GM23338 (cell line): ENCODE results near the gene PTPRN2. TPM values are rescaled to one million over a fixed set of nuclear protein-coding genes. Genes with fewer than 3 reads are reported as not detected.

Experiments
- ATAC-seq: fragments of 200-7000 bp; cut with Tn5 transposase; 3 replicates; pipeline ENCODE4 v1.9.1; 2020
- DNase-seq: peaks from one replicate; pipeline ENCODE4 v3.0.0-alpha.2; 2015; ENCODE audit warnings: low spot score
- H2AFZ ChIP-seq: fragments of 200-600 bp; sonication (generic); 2 replicates; pipeline ENCODE4 v1.8.0; 2016; ENCODE audit warnings: antibody characterized with exemption, mild to moderate bottlenecking, moderate library complexity
- H3F3A ChIP-seq: fragments of 200-600 bp; sonication (generic); replicated peaks from 2 replicates; pipeline ENCODE4 v1.8.0; 2017; ENCODE audit warnings: antibody characterized with exemption, mixed run types, low read depth
- H3K27ac ChIP-seq: fragments of 200-600 bp; sonication (generic); 2 replicates; pipeline ENCODE4 v1.6.1; 2016; ENCODE audit warnings: low read depth
- H3K27me3 ChIP-seq: fragments of 200-600 bp; sonication (generic); 2 replicates; pipeline ENCODE4 v1.8.0; 2016; ENCODE audit warnings: mild to moderate bottlenecking, mixed run types, moderate library complexity; ENCODE audit not compliant: insufficient read depth
- H3K36me3 ChIP-seq: fragments of 200-600 bp; sonication (generic); 2 replicates; pipeline ENCODE4 v1.8.0; 2016; ENCODE audit warnings: mild to moderate bottlenecking; ENCODE audit not compliant: insufficient read depth
- H3K4me1 ChIP-seq: fragments of 200-600 bp; sonication (generic); 2 replicates; pipeline ENCODE4 v1.8.0; 2016; ENCODE audit warnings: mild to moderate bottlenecking, moderate library complexity; ENCODE audit not compliant: insufficient read depth
- H3K4me2 ChIP-seq: fragments of 200-600 bp; sonication (generic); 2 replicates; pipeline ENCODE4 v1.7.1; 2017; ENCODE audit warnings: mixed run types
- H3K4me3 ChIP-seq: fragments of 200-600 bp; sonication (generic); 2 replicates; pipeline ENCODE4 v1.6.1; 2016; ENCODE audit warnings: mixed run types
- H3K79me2 ChIP-seq: fragments of 200-600 bp; sonication (generic); replicated peaks from 2 replicates; pipeline ENCODE4 v1.8.0; 2017; ENCODE audit warnings: mild to moderate bottlenecking; ENCODE audit not compliant: insufficient read depth
- H3K9me2 ChIP-seq: fragments of 200-600 bp; sonication (generic); 2 replicates; pipeline ENCODE4 v1.8.0; 2017; ENCODE audit not compliant: insufficient read depth
- H4K20me1 ChIP-seq: fragments of 200-600 bp; sonication (generic); replicated peaks from 2 replicates; pipeline ENCODE4 v1.8.0; 2017; ENCODE audit warnings: mild to moderate bottlenecking; ENCODE audit not compliant: insufficient read depth
- H3K27ac Mint-ChIP-seq: 2 replicates; pipeline ENCODE4 v1.8.0; 2020; ENCODE audit warnings: inconsistent platforms, mild to moderate bottlenecking, moderate library complexity, mixed read lengths
- H3K27me3 Mint-ChIP-seq: 3 replicates; pipeline ENCODE4 v1.8.0; 2022; ENCODE audit warnings: low read depth, mild to moderate bottlenecking, moderate library complexity, mixed read lengths, inconsistent platforms; ENCODE audit not compliant: insufficient read depth, poor library complexity
- H3K36me3 Mint-ChIP-seq: 3 replicates; pipeline ENCODE4 v1.8.0; 2021; ENCODE audit warnings: low read depth, mild to moderate bottlenecking, inconsistent platforms, moderate library complexity, mixed read lengths
- H3K4me1 Mint-ChIP-seq: 3 replicates; pipeline ENCODE4 v1.8.0; 2020; ENCODE audit warnings: mild to moderate bottlenecking, inconsistent platforms, mixed read lengths
- H3K4me3 Mint-ChIP-seq: 3 replicates; pipeline ENCODE4 v1.8.0; 2021; ENCODE audit warnings: moderate library complexity, mild to moderate bottlenecking, inconsistent platforms, mixed read lengths
- H3K9me3 Mint-ChIP-seq: 3 replicates; pipeline ENCODE4 v1.8.0; 2020; ENCODE audit warnings: moderate library complexity, mild to moderate bottlenecking, inconsistent platforms, mixed read lengths
- CREB1 ChIP-seq: fragments of 250-450 bp; sonication (Bioruptor Pico); IDR thresholded peaks from 2 replicates; pipeline ENCODE4 v1.5.0; 2020; ENCODE audit warnings: low read depth, mild to moderate bottlenecking, moderate library complexity
- EZH2 ChIP-seq: fragments of 200-600 bp; sonication (generic); IDR thresholded peaks from one replicate; pipeline ENCODE4 v1.8.0; 2017; ENCODE audit warnings: antibody characterized with exemption, mild to moderate bottlenecking, low read depth; ENCODE audit not compliant: unreplicated experiment
- EZH2phosphoT487 ChIP-seq: fragments of 200-600 bp; sonication (generic); IDR thresholded peaks from one replicate; pipeline ENCODE4 v1.8.1; 2018; ENCODE audit warnings: antibody characterized with exemption; ENCODE audit not compliant: unreplicated experiment
- JUNB ChIP-seq: IDR thresholded peaks from one replicate; pipeline ENCODE4 v1.6.1; 2016; ENCODE audit warnings: antibody characterized with exemption; ENCODE audit not compliant: unreplicated experiment
- POLR2AphosphoS5 ChIP-seq: IDR thresholded peaks from 2 replicates; pipeline ENCODE4 v1.6.1; 2016; ENCODE audit warnings: antibody characterized with exemption, low read depth
- STAT1 ChIP-seq: IDR thresholded peaks from one replicate; pipeline ENCODE4 v1.6.1; 2016; ENCODE audit warnings: antibody characterized with exemption; ENCODE audit not compliant: unreplicated experiment
- ZNF114 ChIP-seq: fragments of 250-450 bp; sonication (Bioruptor Pico); IDR thresholded peaks from 2 replicates; pipeline ENCODE4 v1.5.0; 2020; ENCODE audit warnings: mild to moderate bottlenecking, moderate library complexity
- ZNF331 ChIP-seq: fragments of 250-450 bp; sonication (Bioruptor Pico); IDR thresholded peaks from 2 replicates; pipeline ENCODE4 v1.5.0; 2020; ENCODE audit warnings: low read depth, mild to moderate bottlenecking, moderate library complexity
- polyA plus RNA-seq: library from polyadenylated mRNA; unstranded; fragments of >200 nt; fragmentation: Nextera tagmentation; extraction: Ambion mirVana; gene quantifications from 2 replicates; pipeline ENCODE4 v1.2.1, GENCODE V29; 2016
- total RNA-seq: library from RNA; depleted of rRNA; stranded (reverse); fragments of >200 nt; shearing (Covaris generic); gene quantifications from 2 replicates; pipeline ENCODE4 v1.2.3, GENCODE V29; 2014
- TF ChIP-seq, protein P1 (sequence below): fragments of 250-450 bp; sonication (Bioruptor Pico); IDR thresholded peaks from 2 replicates; pipeline ENCODE4 v1.5.0; 2020; ENCODE audit warnings: mild to moderate bottlenecking, moderate library complexity
- TF ChIP-seq, protein P2 (sequence below), 2 experiments: fragments of 200-600 bp in 1 of 2; sonication (generic) in 1 of 2; conservative IDR thresholded peaks; 2 replicates each; pipeline versions ENCODE4 v1.5.1 to v1.6.1; 2016 to 2017; ENCODE audit warnings: antibody characterized with exemption in 2 of 2, low read depth in 2 of 2, mild to moderate bottlenecking in 2 of 2, moderate library complexity in 1 of 2
- TF ChIP-seq, protein P3 (sequence below): IDR thresholded peaks from one replicate; pipeline ENCODE4 v1.6.1; 2018; ENCODE audit warnings: antibody characterized with exemption; ENCODE audit not compliant: unreplicated experiment
- TF ChIP-seq, protein P4 (sequence below): IDR thresholded peaks from 2 replicates; pipeline ENCODE4 v1.6.1; 2016; ENCODE audit warnings: antibody characterized with exemption

Gene PTPRN2
- total and polyA plus RNA-seq, 2 experiments from 2014 or later: 0.87 to 4.0 TPM

DNA sequence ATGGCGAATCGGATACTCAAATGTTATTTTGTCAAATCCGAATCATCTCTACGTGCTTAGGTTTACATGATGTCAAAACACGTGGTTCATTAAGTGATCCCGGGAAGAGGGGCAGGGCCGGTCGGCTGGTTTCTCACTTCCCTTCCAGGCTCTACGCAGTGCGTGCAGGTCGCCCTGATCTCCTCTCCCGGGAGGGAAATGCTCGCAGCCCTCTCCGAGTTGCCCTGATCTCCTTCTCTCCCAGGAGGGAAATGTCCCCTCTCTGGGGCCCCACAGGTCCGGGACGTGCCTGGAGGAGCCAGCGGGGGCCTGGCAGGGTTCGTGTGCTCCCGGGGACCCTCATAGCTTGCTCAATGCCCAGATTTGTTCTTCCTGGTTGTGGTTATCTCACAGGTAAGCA lies 1048.1 kb downstream of the PTPRN2 start:
- Histone ChIP-seq H3K79me2 (no peaks in the 10 kb centered on the region), H3K36me3 (no peaks in the 10 kb centered on the region), H3K4me3 (no peak overlapping the region), H3K4me1 (no peaks in the 10 kb centered on the region), H3F3A (no peaks in the 10 kb centered on the region), H3K4me2 (no peak overlapping the region), H2AFZ (no peak overlapping the region), H3K27ac (no peak overlapping the region), H3K9me2 (no peaks in the 10 kb centered on the region), H3K27me3 (no peaks in the 10 kb centered on the region), H4K20me1 (no peaks in the 10 kb centered on the region)
- Mint-ChIP-seq H3K36me3 (peaks cover 35% of the 10 kb centered on the region), H3K27me3 (peaks cover 6% of the 10 kb centered on the region), H3K4me1 (no peaks in the 10 kb centered on the region), H3K9me3 (peaks cover 94% of the 10 kb centered on the region), H3K4me3 (no peak overlapping the region), H3K27ac (no peak overlapping the region)
- DNase-seq (no peak), ATAC-seq (no peak)
- no peak for TF ChIP-seq JUNB
- no peak for TF ChIP-seq CREB1 (CRISPR knock-in tag)
- no peak for TF ChIP-seq ZNF114 (CRISPR knock-in tag)
- TF ChIP-seq, protein P1, sequence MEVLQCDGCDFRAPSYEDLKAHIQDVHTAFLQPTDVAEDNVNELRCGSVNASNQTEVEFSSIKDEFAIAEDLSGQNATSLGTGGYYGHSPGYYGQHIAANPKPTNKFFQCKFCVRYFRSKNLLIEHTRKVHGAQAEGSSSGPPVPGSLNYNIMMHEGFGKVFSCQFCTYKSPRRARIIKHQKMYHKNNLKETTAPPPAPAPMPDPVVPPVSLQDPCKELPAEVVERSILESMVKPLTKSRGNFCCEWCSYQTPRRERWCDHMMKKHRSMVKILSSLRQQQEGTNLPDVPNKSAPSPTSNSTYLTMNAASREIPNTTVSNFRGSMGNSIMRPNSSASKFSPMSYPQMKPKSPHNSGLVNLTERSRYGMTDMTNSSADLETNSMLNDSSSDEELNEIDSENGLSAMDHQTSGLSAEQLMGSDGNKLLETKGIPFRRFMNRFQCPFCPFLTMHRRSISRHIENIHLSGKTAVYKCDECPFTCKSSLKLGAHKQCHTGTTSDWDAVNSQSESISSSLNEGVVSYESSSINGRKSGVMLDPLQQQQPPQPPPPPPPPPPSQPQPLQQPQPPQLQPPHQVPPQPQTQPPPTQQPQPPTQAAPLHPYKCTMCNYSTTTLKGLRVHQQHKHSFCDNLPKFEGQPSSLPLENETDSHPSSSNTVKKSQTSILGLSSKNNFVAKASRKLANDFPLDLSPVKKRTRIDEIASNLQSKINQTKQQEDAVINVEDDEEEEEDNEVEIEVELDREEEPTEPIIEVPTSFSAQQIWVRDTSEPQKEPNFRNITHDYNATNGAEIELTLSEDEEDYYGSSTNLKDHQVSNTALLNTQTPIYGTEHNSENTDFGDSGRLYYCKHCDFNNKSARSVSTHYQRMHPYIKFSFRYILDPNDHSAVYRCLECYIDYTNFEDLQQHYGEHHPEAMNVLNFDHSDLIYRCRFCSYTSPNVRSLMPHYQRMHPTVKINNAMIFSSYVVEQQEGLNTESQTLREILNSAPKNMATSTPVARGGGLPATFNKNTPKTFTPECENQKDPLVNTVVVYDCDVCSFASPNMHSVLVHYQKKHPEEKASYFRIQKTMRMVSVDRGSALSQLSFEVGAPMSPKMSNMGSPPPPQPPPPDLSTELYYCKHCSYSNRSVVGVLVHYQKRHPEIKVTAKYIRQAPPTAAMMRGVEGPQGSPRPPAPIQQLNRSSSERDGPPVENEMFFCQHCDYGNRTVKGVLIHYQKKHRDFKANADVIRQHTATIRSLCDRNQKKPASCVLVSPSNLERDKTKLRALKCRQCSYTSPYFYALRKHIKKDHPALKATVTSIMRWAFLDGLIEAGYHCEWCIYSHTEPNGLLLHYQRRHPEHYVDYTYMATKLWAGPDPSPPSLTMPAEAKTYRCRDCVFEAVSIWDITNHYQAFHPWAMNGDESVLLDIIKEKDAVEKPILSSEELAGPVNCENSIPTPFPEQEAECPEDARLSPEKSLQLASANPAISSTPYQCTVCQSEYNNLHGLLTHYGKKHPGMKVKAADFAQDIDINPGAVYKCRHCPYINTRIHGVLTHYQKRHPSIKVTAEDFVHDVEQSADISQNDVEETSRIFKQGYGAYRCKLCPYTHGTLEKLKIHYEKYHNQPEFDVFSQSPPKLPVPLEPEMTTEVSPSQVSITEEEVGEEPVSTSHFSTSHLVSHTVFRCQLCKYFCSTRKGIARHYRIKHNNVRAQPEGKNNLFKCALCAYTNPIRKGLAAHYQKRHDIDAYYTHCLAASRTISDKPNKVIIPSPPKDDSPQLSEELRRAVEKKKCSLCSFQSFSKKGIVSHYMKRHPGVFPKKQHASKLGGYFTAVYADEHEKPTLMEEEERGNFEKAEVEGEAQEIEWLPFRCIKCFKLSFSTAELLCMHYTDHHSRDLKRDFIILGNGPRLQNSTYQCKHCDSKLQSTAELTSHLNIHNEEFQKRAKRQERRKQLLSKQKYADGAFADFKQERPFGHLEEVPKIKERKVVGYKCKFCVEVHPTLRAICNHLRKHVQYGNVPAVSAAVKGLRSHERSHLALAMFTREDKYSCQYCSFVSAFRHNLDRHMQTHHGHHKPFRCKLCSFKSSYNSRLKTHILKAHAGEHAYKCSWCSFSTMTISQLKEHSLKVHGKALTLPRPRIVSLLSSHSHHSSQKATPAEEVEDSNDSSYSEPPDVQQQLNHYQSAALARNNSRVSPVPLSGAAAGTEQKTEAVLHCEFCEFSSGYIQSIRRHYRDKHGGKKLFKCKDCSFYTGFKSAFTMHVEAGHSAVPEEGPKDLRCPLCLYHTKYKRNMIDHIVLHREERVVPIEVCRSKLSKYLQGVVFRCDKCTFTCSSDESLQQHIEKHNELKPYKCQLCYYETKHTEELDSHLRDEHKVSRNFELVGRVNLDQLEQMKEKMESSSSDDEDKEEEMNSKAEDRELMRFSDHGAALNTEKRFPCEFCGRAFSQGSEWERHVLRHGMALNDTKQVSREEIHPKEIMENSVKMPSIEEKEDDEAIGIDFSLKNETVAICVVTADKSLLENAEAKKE (CRISPR knock-in tag): no peak
- TF ChIP-seq, protein P2, sequence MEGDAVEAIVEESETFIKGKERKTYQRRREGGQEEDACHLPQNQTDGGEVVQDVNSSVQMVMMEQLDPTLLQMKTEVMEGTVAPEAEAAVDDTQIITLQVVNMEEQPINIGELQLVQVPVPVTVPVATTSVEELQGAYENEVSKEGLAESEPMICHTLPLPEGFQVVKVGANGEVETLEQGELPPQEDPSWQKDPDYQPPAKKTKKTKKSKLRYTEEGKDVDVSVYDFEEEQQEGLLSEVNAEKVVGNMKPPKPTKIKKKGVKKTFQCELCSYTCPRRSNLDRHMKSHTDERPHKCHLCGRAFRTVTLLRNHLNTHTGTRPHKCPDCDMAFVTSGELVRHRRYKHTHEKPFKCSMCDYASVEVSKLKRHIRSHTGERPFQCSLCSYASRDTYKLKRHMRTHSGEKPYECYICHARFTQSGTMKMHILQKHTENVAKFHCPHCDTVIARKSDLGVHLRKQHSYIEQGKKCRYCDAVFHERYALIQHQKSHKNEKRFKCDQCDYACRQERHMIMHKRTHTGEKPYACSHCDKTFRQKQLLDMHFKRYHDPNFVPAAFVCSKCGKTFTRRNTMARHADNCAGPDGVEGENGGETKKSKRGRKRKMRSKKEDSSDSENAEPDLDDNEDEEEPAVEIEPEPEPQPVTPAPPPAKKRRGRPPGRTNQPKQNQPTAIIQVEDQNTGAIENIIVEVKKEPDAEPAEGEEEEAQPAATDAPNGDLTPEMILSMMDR (conservative IDR thresholded peaks at IDR 0.05; ENCODE audit: low read depth in 2 of 2): no peak
- TF ChIP-seq POLR2AphosphoS5: no peak
- TF ChIP-seq STAT1: no peak
- no peak for TF ChIP-seq EZH2
- TF ChIP-seq, protein P3, sequence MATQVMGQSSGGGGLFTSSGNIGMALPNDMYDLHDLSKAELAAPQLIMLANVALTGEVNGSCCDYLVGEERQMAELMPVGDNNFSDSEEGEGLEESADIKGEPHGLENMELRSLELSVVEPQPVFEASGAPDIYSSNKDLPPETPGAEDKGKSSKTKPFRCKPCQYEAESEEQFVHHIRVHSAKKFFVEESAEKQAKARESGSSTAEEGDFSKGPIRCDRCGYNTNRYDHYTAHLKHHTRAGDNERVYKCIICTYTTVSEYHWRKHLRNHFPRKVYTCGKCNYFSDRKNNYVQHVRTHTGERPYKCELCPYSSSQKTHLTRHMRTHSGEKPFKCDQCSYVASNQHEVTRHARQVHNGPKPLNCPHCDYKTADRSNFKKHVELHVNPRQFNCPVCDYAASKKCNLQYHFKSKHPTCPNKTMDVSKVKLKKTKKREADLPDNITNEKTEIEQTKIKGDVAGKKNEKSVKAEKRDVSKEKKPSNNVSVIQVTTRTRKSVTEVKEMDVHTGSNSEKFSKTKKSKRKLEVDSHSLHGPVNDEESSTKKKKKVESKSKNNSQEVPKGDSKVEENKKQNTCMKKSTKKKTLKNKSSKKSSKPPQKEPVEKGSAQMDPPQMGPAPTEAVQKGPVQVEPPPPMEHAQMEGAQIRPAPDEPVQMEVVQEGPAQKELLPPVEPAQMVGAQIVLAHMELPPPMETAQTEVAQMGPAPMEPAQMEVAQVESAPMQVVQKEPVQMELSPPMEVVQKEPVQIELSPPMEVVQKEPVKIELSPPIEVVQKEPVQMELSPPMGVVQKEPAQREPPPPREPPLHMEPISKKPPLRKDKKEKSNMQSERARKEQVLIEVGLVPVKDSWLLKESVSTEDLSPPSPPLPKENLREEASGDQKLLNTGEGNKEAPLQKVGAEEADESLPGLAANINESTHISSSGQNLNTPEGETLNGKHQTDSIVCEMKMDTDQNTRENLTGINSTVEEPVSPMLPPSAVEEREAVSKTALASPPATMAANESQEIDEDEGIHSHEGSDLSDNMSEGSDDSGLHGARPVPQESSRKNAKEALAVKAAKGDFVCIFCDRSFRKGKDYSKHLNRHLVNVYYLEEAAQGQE: no peak
- TF ChIP-seq, protein P4, sequence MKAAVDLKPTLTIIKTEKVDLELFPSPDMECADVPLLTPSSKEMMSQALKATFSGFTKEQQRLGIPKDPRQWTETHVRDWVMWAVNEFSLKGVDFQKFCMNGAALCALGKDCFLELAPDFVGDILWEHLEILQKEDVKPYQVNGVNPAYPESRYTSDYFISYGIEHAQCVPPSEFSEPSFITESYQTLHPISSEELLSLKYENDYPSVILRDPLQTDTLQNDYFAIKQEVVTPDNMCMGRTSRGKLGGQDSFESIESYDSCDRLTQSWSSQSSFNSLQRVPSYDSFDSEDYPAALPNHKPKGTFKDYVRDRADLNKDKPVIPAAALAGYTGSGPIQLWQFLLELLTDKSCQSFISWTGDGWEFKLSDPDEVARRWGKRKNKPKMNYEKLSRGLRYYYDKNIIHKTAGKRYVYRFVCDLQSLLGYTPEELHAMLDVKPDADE: no peak
- no peak for TF ChIP-seq EZH2phosphoT487
- no peak for TF ChIP-seq ZNF331 (CRISPR knock-in tag)
